ENCODE results near the gene RNF149.

DNA sequence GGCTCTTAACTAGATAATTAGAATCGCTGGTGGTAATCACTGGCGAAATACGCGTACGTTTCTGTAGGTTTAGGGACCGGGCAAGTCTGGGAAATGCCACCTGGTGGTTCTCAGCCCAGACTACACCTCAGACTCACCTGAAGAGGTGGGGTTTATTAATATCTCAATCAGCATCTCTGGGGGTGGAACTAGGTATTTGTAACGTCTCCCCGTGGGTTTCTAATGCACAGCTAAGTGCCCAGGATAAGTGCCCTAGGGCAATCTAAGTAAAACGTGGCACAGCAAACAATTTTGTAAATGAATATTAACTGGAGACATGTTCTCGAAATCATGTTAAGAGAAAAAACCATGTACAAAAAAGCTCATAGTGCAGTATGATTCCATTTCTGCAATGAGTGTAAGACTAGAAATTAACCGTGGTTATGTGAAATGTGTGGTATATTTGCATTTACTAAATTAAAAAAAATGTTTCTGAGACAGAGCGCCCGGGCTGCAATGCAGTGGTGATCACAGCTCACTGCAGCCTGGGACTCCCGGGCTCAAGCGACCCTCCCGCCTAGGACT, 56.6 kb downstream of the RNF149 start:
- TF ChIP-seq RAD21 (IDR thresholded peaks at IDR 0.05; ENCODE audit: low read depth) (peak; percentile 53), POLR2A (IDR thresholded peaks at IDR 0.05; ENCODE audit: borderline replicate concordance, extremely low read depth, insufficient read depth, insufficient read length) (no peak), CTCF (IDR thresholded peaks at IDR 0.05 in 2 of 3, conservative IDR thresholded peaks at IDR 0.05 in 1 of 3; ENCODE audit: borderline replicate concordance in 1 of 3, insufficient read depth in 1 of 3, low read depth in 2 of 3, low read length in 2 of 3) (peak; percentile 65 to 76 (median 69)), TCF7L2 (IDR thresholded peaks at IDR 0.05; ENCODE audit: borderline replicate concordance, extremely low read depth, insufficient read depth, insufficient read length) (no peak), ZFX (IDR thresholded peaks at IDR 0.05) (no peak), EGR1 (IDR thresholded peaks at IDR 0.05; ENCODE audit: low read depth) (peak; percentile 56; the same call in 1 of the 2 replicates), SP1 (IDR thresholded peaks at IDR 0.05; ENCODE audit: low read depth) (no peak; the same call in 1 of the 2 replicates)
- TF ChIP-seq, protein P1, sequence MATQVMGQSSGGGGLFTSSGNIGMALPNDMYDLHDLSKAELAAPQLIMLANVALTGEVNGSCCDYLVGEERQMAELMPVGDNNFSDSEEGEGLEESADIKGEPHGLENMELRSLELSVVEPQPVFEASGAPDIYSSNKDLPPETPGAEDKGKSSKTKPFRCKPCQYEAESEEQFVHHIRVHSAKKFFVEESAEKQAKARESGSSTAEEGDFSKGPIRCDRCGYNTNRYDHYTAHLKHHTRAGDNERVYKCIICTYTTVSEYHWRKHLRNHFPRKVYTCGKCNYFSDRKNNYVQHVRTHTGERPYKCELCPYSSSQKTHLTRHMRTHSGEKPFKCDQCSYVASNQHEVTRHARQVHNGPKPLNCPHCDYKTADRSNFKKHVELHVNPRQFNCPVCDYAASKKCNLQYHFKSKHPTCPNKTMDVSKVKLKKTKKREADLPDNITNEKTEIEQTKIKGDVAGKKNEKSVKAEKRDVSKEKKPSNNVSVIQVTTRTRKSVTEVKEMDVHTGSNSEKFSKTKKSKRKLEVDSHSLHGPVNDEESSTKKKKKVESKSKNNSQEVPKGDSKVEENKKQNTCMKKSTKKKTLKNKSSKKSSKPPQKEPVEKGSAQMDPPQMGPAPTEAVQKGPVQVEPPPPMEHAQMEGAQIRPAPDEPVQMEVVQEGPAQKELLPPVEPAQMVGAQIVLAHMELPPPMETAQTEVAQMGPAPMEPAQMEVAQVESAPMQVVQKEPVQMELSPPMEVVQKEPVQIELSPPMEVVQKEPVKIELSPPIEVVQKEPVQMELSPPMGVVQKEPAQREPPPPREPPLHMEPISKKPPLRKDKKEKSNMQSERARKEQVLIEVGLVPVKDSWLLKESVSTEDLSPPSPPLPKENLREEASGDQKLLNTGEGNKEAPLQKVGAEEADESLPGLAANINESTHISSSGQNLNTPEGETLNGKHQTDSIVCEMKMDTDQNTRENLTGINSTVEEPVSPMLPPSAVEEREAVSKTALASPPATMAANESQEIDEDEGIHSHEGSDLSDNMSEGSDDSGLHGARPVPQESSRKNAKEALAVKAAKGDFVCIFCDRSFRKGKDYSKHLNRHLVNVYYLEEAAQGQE (IDR thresholded peaks at IDR 0.05; ENCODE audit: low read depth): no peak

Data from HCT116 (cell line).